ENCODE results near the gene CDKN2AIP.

- no peak for TF ChIP-seq CTCF (IDR thresholded peaks at IDR 0.05)
- TF ChIP-seq POLR2A (IDR thresholded peaks at IDR 0.05; ENCODE audit: low read depth), result no peak
- TF ChIP-seq POLR2AphosphoS5 (IDR thresholded peaks at IDR 0.05), result no peak
Observed at GRCh38 chr4:183458005-183458404, 13.6 kb downstream of the CDKN2AIP start.
